Peyer's patch (tissue), 4 donors: ENCODE data around the gene UCP1.

Source experiments
- POLR2A ChIP-seq, 2 donors: fragments of 450-650 bp; IDR thresholded peaks; one replicate each; pipeline ENCODE4 v1.5.1; 2017; ENCODE audit warnings: antibody characterized with exemption in 2 of 2, mild to moderate bottlenecking in 2 of 2, moderate library complexity in 2 of 2
- TF ChIP-seq, protein P1 (sequence below), 6 experiments: fragments of 450-650 bp in 4 of 6; fragments of 200-600 bp in 2 of 6; sonication (generic) in 1 of 6; IDR thresholded peaks; one replicate each; pipeline ENCODE4 v1.5.1; 2017 to 2019; ENCODE audit warnings: antibody characterized with exemption in 6 of 6, mild to moderate bottlenecking in 3 of 6, moderate library complexity in 1 of 6

DNA sequence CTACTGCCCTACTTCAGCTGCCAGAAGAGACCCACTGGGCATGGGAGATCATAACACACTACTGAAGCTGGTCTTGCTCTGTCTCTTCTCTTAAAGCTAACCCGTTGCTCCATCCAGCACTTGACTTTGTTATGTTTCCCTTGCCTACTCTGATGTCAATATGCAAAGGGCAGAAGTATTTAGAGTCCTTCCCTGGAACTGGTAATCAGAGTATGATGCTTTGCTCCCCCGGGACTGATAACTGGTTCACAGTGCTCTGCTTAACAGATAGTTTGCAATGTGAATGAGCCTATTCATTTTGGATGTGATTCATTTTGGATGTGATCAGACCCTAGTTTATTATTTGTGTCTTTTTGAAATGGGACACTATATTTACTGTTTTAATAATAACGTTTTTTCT is 12.3 kb upstream of the UCP1 start:
- TF ChIP-seq, protein P1, sequence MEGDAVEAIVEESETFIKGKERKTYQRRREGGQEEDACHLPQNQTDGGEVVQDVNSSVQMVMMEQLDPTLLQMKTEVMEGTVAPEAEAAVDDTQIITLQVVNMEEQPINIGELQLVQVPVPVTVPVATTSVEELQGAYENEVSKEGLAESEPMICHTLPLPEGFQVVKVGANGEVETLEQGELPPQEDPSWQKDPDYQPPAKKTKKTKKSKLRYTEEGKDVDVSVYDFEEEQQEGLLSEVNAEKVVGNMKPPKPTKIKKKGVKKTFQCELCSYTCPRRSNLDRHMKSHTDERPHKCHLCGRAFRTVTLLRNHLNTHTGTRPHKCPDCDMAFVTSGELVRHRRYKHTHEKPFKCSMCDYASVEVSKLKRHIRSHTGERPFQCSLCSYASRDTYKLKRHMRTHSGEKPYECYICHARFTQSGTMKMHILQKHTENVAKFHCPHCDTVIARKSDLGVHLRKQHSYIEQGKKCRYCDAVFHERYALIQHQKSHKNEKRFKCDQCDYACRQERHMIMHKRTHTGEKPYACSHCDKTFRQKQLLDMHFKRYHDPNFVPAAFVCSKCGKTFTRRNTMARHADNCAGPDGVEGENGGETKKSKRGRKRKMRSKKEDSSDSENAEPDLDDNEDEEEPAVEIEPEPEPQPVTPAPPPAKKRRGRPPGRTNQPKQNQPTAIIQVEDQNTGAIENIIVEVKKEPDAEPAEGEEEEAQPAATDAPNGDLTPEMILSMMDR (IDR thresholded peaks at IDR 0.05) = no peak
- TF ChIP-seq POLR2A (IDR thresholded peaks at IDR 0.05) = no peak
